ENCODE data around the gene DSP.

GRCh38 chr6:7534192-7534591 lies 7.3 kb upstream of the DSP start:
- TF ChIP-seq, protein P1, sequence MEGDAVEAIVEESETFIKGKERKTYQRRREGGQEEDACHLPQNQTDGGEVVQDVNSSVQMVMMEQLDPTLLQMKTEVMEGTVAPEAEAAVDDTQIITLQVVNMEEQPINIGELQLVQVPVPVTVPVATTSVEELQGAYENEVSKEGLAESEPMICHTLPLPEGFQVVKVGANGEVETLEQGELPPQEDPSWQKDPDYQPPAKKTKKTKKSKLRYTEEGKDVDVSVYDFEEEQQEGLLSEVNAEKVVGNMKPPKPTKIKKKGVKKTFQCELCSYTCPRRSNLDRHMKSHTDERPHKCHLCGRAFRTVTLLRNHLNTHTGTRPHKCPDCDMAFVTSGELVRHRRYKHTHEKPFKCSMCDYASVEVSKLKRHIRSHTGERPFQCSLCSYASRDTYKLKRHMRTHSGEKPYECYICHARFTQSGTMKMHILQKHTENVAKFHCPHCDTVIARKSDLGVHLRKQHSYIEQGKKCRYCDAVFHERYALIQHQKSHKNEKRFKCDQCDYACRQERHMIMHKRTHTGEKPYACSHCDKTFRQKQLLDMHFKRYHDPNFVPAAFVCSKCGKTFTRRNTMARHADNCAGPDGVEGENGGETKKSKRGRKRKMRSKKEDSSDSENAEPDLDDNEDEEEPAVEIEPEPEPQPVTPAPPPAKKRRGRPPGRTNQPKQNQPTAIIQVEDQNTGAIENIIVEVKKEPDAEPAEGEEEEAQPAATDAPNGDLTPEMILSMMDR (IDR thresholded peaks at IDR 0.05): no peak
- TF ChIP-seq EP300 (IDR thresholded peaks at IDR 0.05): no peak
- TF ChIP-seq POLR2A (IDR thresholded peaks at IDR 0.05): no peak
- no peak for TF ChIP-seq POLR2AphosphoS5 (IDR thresholded peaks at IDR 0.05)

Data from stomach (tissue), 4 donors.